MCF 10A (cell line): ENCODE data around the gene PTPRG. TPM values are rescaled to one million over a fixed set of nuclear protein-coding genes. Genes with fewer than 3 reads are reported as not detected.

Experiments used
- BruUV-seq: library from RNA; stranded (reverse); fragments of 400-500 nt; replicated peaks from 2 replicates; lab custom pipeline; 2021; lab: Mats Ljungman, UMichigan
- CTCF ChIA-PET: fragments of 300-600 bp; sonication (Branson Sonifier 250); formaldehyde crosslinking; extraction: SDS; loops from one replicate; lab custom pipeline; 2021; ENCODE audit warnings: antibody characterized with exemption, inconsistent platforms; lab: Yijun Ruan, JAX
- POLR2A ChIA-PET: fragments of 300-600, 350-650 bp; sonication (Branson Sonifier 250); formaldehyde crosslinking; extraction: SDS; loops from one replicate; lab custom pipeline; 2020; ENCODE audit warnings: antibody characterized with exemption, inconsistent platforms; lab: Yijun Ruan, JAX
- DNase-seq: peaks from one replicate; pipeline ENCODE4 v3.0.0-alpha.2; 2018; ENCODE audit not compliant: unreplicated experiment
- H3K27ac Mint-ChIP-seq: one replicate; pipeline ENCODE4 v1.8.0; 2022; ENCODE audit warnings: mild to moderate bottlenecking, low read depth, mixed read lengths; ENCODE audit not compliant: unreplicated experiment
- H3K27me3 Mint-ChIP-seq: one replicate; pipeline ENCODE4 v1.8.0; 2022; ENCODE audit warnings: mixed read lengths; ENCODE audit not compliant: insufficient read depth, unreplicated experiment
- H3K36me3 Mint-ChIP-seq: one replicate; pipeline ENCODE4 v1.8.0; 2022; ENCODE audit warnings: mild to moderate bottlenecking, moderate library complexity, mixed read lengths; ENCODE audit not compliant: insufficient read depth, unreplicated experiment
- H3K4me1 Mint-ChIP-seq: one replicate; pipeline ENCODE4 v1.8.0; 2022; ENCODE audit warnings: mixed read lengths; ENCODE audit not compliant: insufficient read depth, unreplicated experiment
- H3K4me3 Mint-ChIP-seq: one replicate; pipeline ENCODE4 v1.8.0; 2022; ENCODE audit warnings: mild to moderate bottlenecking, moderate library complexity, mixed read lengths; ENCODE audit not compliant: unreplicated experiment
- H3K9me3 Mint-ChIP-seq: one replicate; pipeline ENCODE4 v1.8.0; 2022; ENCODE audit warnings: mixed read lengths; ENCODE audit not compliant: unreplicated experiment
- CTCF ChIP-seq: fragments of 200-600 bp; IDR thresholded peaks from one replicate; pipeline ENCODE4 v1.8.0; 2022; ENCODE audit warnings: antibody characterized with exemption, mild to moderate bottlenecking; ENCODE audit not compliant: unreplicated experiment
- intact Hi-C: fragments of 100-400 bp; cut with micrococcal nuclease; formaldehyde crosslinking; loops from 2 replicates; pipeline ENCODE4 v1.14.1; 2022
- total RNA-seq: library from RNA; stranded (reverse); gene quantifications from 2 replicates; pipeline ENCODE4 v1.2.3, GENCODE V29; 2022

PTPRG gene
- total RNA-seq, 1 experiment from 2014 or later, result 54.5 TPM

- TF ChIP-seq CTCF, result no peak
- Mint-ChIP-seq H3K27ac (no peak overlapping the region), H3K4me3 (no peak overlapping the region), H3K9me3 (no peaks in the 10 kb centered on the region), H3K27me3 (no peaks in the 10 kb centered on the region), H3K4me1 (peaks cover 5% of the 10 kb centered on the region), H3K36me3 (peaks cover 7% of the 10 kb centered on the region)
- DNase-seq, result no peak
- ChIA-PET POLR2A (no interaction called here), CTCF (interaction anchor here (0.6 kb wide), 1 partner anchor 10 kb away, joined by 4 read pairs; no protein-coding TSS in a partner anchor)
- intact Hi-C loops, result no loop called here
- BruUV-seq, result no TSS peak
Observed at GRCh38 chr3:62025913-62026312, 464.5 kb downstream of the PTPRG start.

GRCh38 chr3:62027241-62027640, 465.9 kb downstream of the PTPRG start:
- Mint-ChIP-seq H3K27me3 (no peaks in the 10 kb centered on the region), H3K4me3 (no peak overlapping the region), H3K27ac (no peak overlapping the region), H3K9me3 (peaks cover 7% of the 10 kb centered on the region), H3K4me1 (peaks cover 13% of the 10 kb centered on the region), H3K36me3 (peaks cover 7% of the 10 kb centered on the region)
- TF ChIP-seq CTCF, result no peak
- POLR2A ChIA-PET, result no interaction called here
- intact Hi-C loops, result no loop called here
- DNase-seq, result no peak
- CTCF ChIA-PET, result interaction anchor here (0.6 kb wide), 1 partner anchor 275 kb away, joined by 4 read pairs; no protein-coding TSS in a partner anchor
- no TSS peak for BruUV-seq

GRCh38 chr3:62027796-62028195, 466.4 kb downstream of the PTPRG start:
- intact Hi-C loops, result no loop called here
- TF ChIP-seq CTCF, result no peak
- Mint-ChIP-seq H3K27ac (no peak overlapping the region), H3K4me3 (no peak overlapping the region), H3K27me3 (no peaks in the 10 kb centered on the region), H3K4me1 (peaks cover 13% of the 10 kb centered on the region), H3K36me3 (peaks cover 7% of the 10 kb centered on the region), H3K9me3 (peaks cover 7% of the 10 kb centered on the region)
- no TSS peak for BruUV-seq
- ChIA-PET POLR2A (no interaction called here), CTCF (interaction anchor here (0.6 kb wide), 1 partner anchor 39 kb away, joined by 3 read pairs; no protein-coding TSS in a partner anchor)
- no peak for DNase-seq

GRCh38 chr3:62028236-62028635, 466.9 kb downstream of the PTPRG start:
- DNase-seq, result no peak
- Mint-ChIP-seq H3K4me1 (peaks cover 11% of the 10 kb centered on the region), H3K36me3 (peaks cover 7% of the 10 kb centered on the region), H3K27me3 (no peaks in the 10 kb centered on the region), H3K4me3 (no peak overlapping the region), H3K9me3 (peaks cover 7% of the 10 kb centered on the region), H3K27ac (no peak overlapping the region)
- POLR2A ChIA-PET, result no interaction called here
- CTCF ChIA-PET, result interaction anchor here (0.6 to 0.7 kb wide), 2 partner anchors 29 to 39 kb away, joined by 3 read pairs; no protein-coding TSS in a partner anchor
- no peak for TF ChIP-seq CTCF
- no TSS peak for BruUV-seq
- intact Hi-C loops, result no loop called here
